Neural cell (in vitro differentiated cells): Measurements from ENCODE around the gene CLEC1B. TPM values are rescaled to one million over a fixed set of nuclear protein-coding genes. Genes with fewer than 3 reads are reported as not detected.
A peak's percentile ranks its signal among the peaks of the same experiment; 100 is the strongest.

Experiments used
- H2AFZ ChIP-seq: fragments of 200-600, 300-800 bp; sonication (generic), shearing (Covaris generic); 2 replicates; pipeline ENCODE4 v1.6.0; 2014; ENCODE audit warnings: low read depth, mild to moderate bottlenecking, antibody characterized with exemption, low read length, moderate library complexity
- H3F3A ChIP-seq: fragments of 200-600 bp; shearing (Covaris generic); 2 replicates; pipeline ENCODE4 v1.6.1; 2016; ENCODE audit warnings: mild to moderate bottlenecking, moderate library complexity, mixed read lengths, antibody characterized with exemption, low read length; ENCODE audit not compliant: insufficient read depth, poor library complexity, severe bottlenecking
- H3K27ac ChIP-seq: fragments of 200-600, 300-800 bp; sonication (generic), shearing (Covaris generic); 2 replicates; pipeline ENCODE4 v1.5.1; 2014; ENCODE audit warnings: mild to moderate bottlenecking, low read length, moderate library complexity
- H3K27me3 ChIP-seq: fragments of 300-800, 200-600 bp; sonication (generic), shearing (Covaris generic); 2 replicates; pipeline ENCODE4 v1.6.0; 2014; ENCODE audit warnings: mild to moderate bottlenecking, low read depth, low read length, moderate library complexity; ENCODE audit not compliant: insufficient read depth
- H3K36me3 ChIP-seq: fragments of 300-800, 200-600 bp; sonication (generic), shearing (Covaris generic); 2 replicates; pipeline ENCODE4 v1.5.1; 2014; ENCODE audit warnings: mild to moderate bottlenecking, antibody characterized with exemption, low read length, moderate library complexity; ENCODE audit not compliant: insufficient read depth
- H3K4me2 ChIP-seq: fragments of 300-800, 200-600 bp; sonication (generic), shearing (Covaris generic); 2 replicates; pipeline ENCODE4 v1.6.0; 2014; ENCODE audit warnings: mild to moderate bottlenecking, low read length
- H3K4me3 ChIP-seq: fragments of 300-800, 200-600 bp; sonication (generic), shearing (Covaris generic); 2 replicates; pipeline ENCODE4 v1.5.1; 2014; ENCODE audit warnings: mild to moderate bottlenecking, low read length, moderate library complexity
- H3K79me2 ChIP-seq: fragments of 200-600 bp; shearing (Covaris generic); replicated peaks from 2 replicates; pipeline ENCODE4 v1.6.0; 2014; ENCODE audit warnings: mild to moderate bottlenecking, low read length, moderate library complexity; ENCODE audit not compliant: insufficient read depth
- H3K9ac ChIP-seq: fragments of 300-800, 200-600 bp; sonication (generic), shearing (Covaris generic); 2 replicates; pipeline ENCODE4 v1.6.1; 2016; ENCODE audit warnings: mild to moderate bottlenecking, low read length, mixed read lengths
- H3K9me2 ChIP-seq: fragments of 200-600 bp; shearing (Covaris generic); 2 replicates; pipeline ENCODE4 v1.6.1; 2016; ENCODE audit warnings: mild to moderate bottlenecking, low read length, mixed read lengths; ENCODE audit not compliant: insufficient read depth
- H3K9me3 ChIP-seq: fragments of 200-600, 300-800 bp; sonication (generic), shearing (Covaris generic); 2 replicates; pipeline ENCODE4 v1.6.1; 2016; ENCODE audit warnings: mild to moderate bottlenecking, mixed run types, low read length, moderate library complexity, mixed read lengths
- H4K20me1 ChIP-seq: fragments of 200-600 bp; shearing (Covaris generic); 2 replicates; pipeline ENCODE4 v1.6.1; 2016; ENCODE audit warnings: mild to moderate bottlenecking, mixed run types; ENCODE audit not compliant: insufficient read depth
- EP300 ChIP-seq: fragments of 450-650 bp; conservative IDR thresholded peaks from 2 replicates; pipeline ENCODE4 v1.6.1; 2014; ENCODE audit warnings: antibody characterized with exemption, mild to moderate bottlenecking, moderate library complexity; ENCODE audit not compliant: poor library complexity, severe bottlenecking
- EZH2 ChIP-seq: fragments of 200-600, 300-800 bp; shearing (Covaris generic), sonication (generic); IDR thresholded peaks from 2 replicates; pipeline ENCODE4 v1.6.1; 2014; ENCODE audit warnings: antibody characterized with exemption, low read length, borderline replicate concordance, mild to moderate bottlenecking; ENCODE audit not compliant: insufficient read depth, poor library complexity, severe bottlenecking
- MXI1 ChIP-seq: fragments of 450-650 bp; conservative IDR thresholded peaks from 2 replicates; pipeline ENCODE4 v1.6.1; 2014; ENCODE audit warnings: antibody characterized with exemption, mild to moderate bottlenecking; ENCODE audit not compliant: poor library complexity, severe bottlenecking
- POLR2AphosphoS5 ChIP-seq: IDR thresholded peaks from 2 replicates; pipeline ENCODE4 v1.6.1; 2012
- RAD21 ChIP-seq: fragments of 450-650 bp; conservative IDR thresholded peaks from 2 replicates; pipeline ENCODE4 v1.6.1; 2014; ENCODE audit warnings: antibody characterized with exemption, mild to moderate bottlenecking, moderate library complexity
- SMC3 ChIP-seq: fragments of 450-650 bp; conservative IDR thresholded peaks from 2 replicates; pipeline ENCODE4 v1.6.1; 2014; ENCODE audit warnings: antibody characterized with exemption, mild to moderate bottlenecking, moderate library complexity; ENCODE audit not compliant: poor library complexity
- TAF1 ChIP-seq: IDR thresholded peaks from 2 replicates; pipeline ENCODE4 v1.6.1; 2012; ENCODE audit warnings: low read depth
- polyA plus RNA-seq: library from polyadenylated mRNA; depleted of rRNA; stranded (reverse); fragments of >200 nt; gene quantifications from 2 replicates; pipeline ENCODE4 v1.2.3, GENCODE V29; 2014
- TF ChIP-seq, protein P1 (sequence below): IDR thresholded peaks from 2 replicates; pipeline ENCODE4 v1.6.1; 2012; ENCODE audit warnings: borderline replicate concordance
- TF ChIP-seq, protein P2 (sequence below): fragments of 450-650 bp; IDR thresholded peaks from 2 replicates; pipeline ENCODE4 v1.5.1; 2014; ENCODE audit warnings: antibody characterized with exemption, mild to moderate bottlenecking, moderate library complexity; ENCODE audit not compliant: poor library complexity, severe bottlenecking

The CLEC1B gene
- polyA plus RNA-seq, 1 donor from 2014 or later: not detected

DNA sequence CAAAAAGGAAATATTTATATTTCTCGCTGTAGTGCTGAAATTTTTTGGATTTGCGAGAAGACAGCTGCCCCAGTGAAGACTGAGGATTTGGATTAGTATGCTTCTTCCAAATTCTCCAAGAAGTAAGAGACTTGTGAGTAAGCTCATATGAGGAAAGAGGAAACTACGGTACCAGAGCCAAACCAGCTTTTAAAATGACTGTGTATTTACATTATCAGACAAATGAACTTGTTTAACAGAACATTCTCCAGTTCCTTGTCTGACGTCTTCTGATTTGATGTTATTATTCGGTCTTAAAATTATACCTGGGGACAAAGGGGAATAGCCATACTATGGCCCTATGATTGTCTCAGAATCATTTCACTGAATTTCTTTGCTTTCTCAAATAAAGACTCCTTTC is 19.5 kb upstream of the CLEC1B start:
- Histone ChIP-seq H3K9ac (no peak overlapping the region), H3K9me3 (no peaks in the 10 kb centered on the region), H3K27me3 (no peaks in the 10 kb centered on the region), H3K36me3 (no peaks in the 10 kb centered on the region), H4K20me1 (no peaks in the 10 kb centered on the region), H3K9me2 (no peaks in the 10 kb centered on the region), H3K4me3 (no peak overlapping the region), H3K79me2 (no peaks in the 10 kb centered on the region), H3K27ac (no peak overlapping the region), H3K4me2 (no peak overlapping the region), H3F3A (no peaks in the 10 kb centered on the region), H2AFZ (no peak overlapping the region)
- no peak for TF ChIP-seq RAD21
- no peak for TF ChIP-seq TAF1
- no peak for TF ChIP-seq SMC3
- no peak for TF ChIP-seq POLR2AphosphoS5

DNA sequence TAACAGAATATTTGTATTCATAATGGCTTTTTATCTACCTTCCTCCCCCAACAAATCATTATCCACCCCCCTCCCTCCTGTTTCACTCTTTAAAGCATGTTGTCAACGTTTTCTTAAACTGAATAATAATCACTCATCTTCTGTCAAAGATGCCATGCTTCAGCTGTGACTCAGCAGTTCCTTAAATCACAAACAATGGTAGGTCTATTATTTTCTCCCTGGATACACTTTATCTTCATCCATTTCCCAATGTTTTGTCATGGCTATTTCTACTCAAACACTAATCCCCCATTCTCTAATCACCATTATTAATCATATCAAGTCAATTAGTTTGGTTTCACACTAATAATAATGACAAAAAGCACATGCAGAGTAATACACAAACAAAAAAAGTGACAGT is 18.0 kb upstream of the CLEC1B start:
- Histone ChIP-seq H3K4me3 (no peak overlapping the region), H2AFZ (no peak overlapping the region), H3K9me2 (no peaks in the 10 kb centered on the region), H4K20me1 (no peaks in the 10 kb centered on the region), H3K4me2 (peak overlapping the region; percentile 18), H3K79me2 (no peaks in the 10 kb centered on the region), H3K9me3 (no peaks in the 10 kb centered on the region), H3F3A (no peaks in the 10 kb centered on the region), H3K27me3 (no peaks in the 10 kb centered on the region), H3K27ac (peak overlapping the region; percentile 44), H3K9ac (no peak overlapping the region), H3K36me3 (no peaks in the 10 kb centered on the region)
- TF ChIP-seq, protein P1, sequence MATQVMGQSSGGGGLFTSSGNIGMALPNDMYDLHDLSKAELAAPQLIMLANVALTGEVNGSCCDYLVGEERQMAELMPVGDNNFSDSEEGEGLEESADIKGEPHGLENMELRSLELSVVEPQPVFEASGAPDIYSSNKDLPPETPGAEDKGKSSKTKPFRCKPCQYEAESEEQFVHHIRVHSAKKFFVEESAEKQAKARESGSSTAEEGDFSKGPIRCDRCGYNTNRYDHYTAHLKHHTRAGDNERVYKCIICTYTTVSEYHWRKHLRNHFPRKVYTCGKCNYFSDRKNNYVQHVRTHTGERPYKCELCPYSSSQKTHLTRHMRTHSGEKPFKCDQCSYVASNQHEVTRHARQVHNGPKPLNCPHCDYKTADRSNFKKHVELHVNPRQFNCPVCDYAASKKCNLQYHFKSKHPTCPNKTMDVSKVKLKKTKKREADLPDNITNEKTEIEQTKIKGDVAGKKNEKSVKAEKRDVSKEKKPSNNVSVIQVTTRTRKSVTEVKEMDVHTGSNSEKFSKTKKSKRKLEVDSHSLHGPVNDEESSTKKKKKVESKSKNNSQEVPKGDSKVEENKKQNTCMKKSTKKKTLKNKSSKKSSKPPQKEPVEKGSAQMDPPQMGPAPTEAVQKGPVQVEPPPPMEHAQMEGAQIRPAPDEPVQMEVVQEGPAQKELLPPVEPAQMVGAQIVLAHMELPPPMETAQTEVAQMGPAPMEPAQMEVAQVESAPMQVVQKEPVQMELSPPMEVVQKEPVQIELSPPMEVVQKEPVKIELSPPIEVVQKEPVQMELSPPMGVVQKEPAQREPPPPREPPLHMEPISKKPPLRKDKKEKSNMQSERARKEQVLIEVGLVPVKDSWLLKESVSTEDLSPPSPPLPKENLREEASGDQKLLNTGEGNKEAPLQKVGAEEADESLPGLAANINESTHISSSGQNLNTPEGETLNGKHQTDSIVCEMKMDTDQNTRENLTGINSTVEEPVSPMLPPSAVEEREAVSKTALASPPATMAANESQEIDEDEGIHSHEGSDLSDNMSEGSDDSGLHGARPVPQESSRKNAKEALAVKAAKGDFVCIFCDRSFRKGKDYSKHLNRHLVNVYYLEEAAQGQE: no peak
- TF ChIP-seq POLR2AphosphoS5: peak; percentile 81
- peak; percentile 91 for TF ChIP-seq EP300

DNA sequence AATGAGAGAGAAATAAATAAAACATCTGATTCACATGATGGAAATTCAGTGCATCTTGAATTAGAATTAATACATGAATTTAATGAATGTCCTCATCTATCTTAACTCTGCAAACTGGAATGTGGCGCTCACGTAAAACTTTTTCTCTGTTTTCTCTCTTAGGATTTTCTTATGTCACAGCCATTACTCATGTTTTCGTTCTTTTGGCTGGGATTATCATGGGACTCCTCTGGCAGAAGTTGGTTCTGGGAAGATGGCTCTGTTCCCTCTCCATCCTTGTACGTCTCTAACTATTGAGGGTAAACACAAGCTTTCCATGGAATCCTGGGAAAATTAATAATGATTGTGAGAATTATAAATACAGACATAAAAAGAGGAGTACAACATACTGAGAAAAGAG is 16.5 kb upstream of the CLEC1B start:
- Histone ChIP-seq H3K79me2 (no peaks in the 10 kb centered on the region), H3K9me3 (no peaks in the 10 kb centered on the region), H3K9ac (no peak overlapping the region), H3K27ac (no peak overlapping the region), H3K27me3 (no peaks in the 10 kb centered on the region), H3K4me2 (no peak overlapping the region), H3K4me3 (no peak overlapping the region), H2AFZ (no peak overlapping the region), H4K20me1 (no peaks in the 10 kb centered on the region), H3K9me2 (no peaks in the 10 kb centered on the region), H3F3A (no peaks in the 10 kb centered on the region), H3K36me3 (no peaks in the 10 kb centered on the region)
- TF ChIP-seq EZH2 (no peak), TAF1 (no peak), EP300 (no peak), SMC3 (no peak), RAD21 (no peak), MXI1 (no peak), POLR2AphosphoS5 (no peak)
- TF ChIP-seq, protein P2, sequence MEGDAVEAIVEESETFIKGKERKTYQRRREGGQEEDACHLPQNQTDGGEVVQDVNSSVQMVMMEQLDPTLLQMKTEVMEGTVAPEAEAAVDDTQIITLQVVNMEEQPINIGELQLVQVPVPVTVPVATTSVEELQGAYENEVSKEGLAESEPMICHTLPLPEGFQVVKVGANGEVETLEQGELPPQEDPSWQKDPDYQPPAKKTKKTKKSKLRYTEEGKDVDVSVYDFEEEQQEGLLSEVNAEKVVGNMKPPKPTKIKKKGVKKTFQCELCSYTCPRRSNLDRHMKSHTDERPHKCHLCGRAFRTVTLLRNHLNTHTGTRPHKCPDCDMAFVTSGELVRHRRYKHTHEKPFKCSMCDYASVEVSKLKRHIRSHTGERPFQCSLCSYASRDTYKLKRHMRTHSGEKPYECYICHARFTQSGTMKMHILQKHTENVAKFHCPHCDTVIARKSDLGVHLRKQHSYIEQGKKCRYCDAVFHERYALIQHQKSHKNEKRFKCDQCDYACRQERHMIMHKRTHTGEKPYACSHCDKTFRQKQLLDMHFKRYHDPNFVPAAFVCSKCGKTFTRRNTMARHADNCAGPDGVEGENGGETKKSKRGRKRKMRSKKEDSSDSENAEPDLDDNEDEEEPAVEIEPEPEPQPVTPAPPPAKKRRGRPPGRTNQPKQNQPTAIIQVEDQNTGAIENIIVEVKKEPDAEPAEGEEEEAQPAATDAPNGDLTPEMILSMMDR: no peak
- TF ChIP-seq, protein P1: no peak
